HepG2 (cell line): ENCODE results near the gene RPLP2. TPM values are rescaled to one million over a fixed set of nuclear protein-coding genes. Genes with fewer than 3 reads are reported as not detected.
A peak's percentile ranks its signal among the peaks of the same experiment; 100 is the strongest.

Source experiments
- ATAC-seq: fragments of 200-7000 bp; cut with Tn5 transposase; 3 replicates; pipeline ENCODE4 v1.9.1; 2020; ENCODE audit warnings: mild to moderate bottlenecking, moderate library complexity
- BruUV-seq: library from RNA; stranded (reverse); fragments of 400-500 nt; replicated peaks from 2 replicates; lab custom pipeline; 2021; lab: Mats Ljungman, UMichigan
- CTCF ChIA-PET: fragments of 300-600 bp; formaldehyde crosslinking; extraction: SDS; loops from one replicate; lab custom pipeline; 2021; ENCODE audit warnings: low total read pairs, inconsistent platforms, low intra/inter-chr PET ratio; lab: Yijun Ruan, JAX
- POLR2A ChIA-PET: fragments of 350-600 bp; sonication (Branson Sonifier 250); formaldehyde crosslinking; loops from one replicate; lab custom pipeline; 2020; ENCODE audit warnings: antibody characterized with exemption, inconsistent platforms; lab: Yijun Ruan, JAX
- DNase-seq: peaks from one replicate; pipeline ENCODE4 v3.0.0-alpha.2; 2015; ENCODE audit warnings: low spot score
- FAIRE-seq: peaks from 3 replicates; lab custom pipeline; 2011; peaks lifted over from hg19 to GRCh38; lab: Jason Lieb, UNC
- H2AFZ ChIP-seq: one replicate; pipeline ENCODE4 v1.6.1; 2011; ENCODE audit warnings: low read length, inconsistent platforms
- H3K27ac ChIP-seq: fragments of 300-600 bp; 3 replicates; pipeline ENCODE4 v1.8.0; 2011; ENCODE audit warnings: mixed run types, mild to moderate bottlenecking, mixed read lengths, low read length, inconsistent platforms; ENCODE audit not compliant: insufficient read depth; ENCODE audit errors: extremely low read length
- H3K27me3 ChIP-seq, 2 experiments: fragments of 200-600 bp in 1 of 2; 2 replicates in 1 of 2; 3 replicates in 1 of 2; pipeline versions ENCODE4 v1.6.0 to v1.8.0; 2011; ENCODE audit warnings: low read length in 2 of 2, mild to moderate bottlenecking in 2 of 2, moderate library complexity in 2 of 2, inconsistent platforms in 1 of 2; ENCODE audit not compliant: insufficient read depth in 2 of 2, control insufficient read depth in 1 of 2
- H3K36me3 ChIP-seq, 2 experiments: fragments of 200-600 bp in 1 of 2; replicated peaks in 1 of 2; 2 replicates in 1 of 2; 3 replicates in 1 of 2; pipeline versions ENCODE4 v1.5.1 to v1.8.0; 2011; ENCODE audit warnings: low read length in 2 of 2, inconsistent platforms in 1 of 2; ENCODE audit not compliant: insufficient read depth in 2 of 2, control insufficient read depth in 1 of 2
- H3K4me1 ChIP-seq: 2 replicates; pipeline ENCODE4 v1.5.1; 2012; ENCODE audit warnings: low read length, inconsistent platforms; ENCODE audit not compliant: insufficient read depth
- H3K4me2 ChIP-seq: 2 replicates; pipeline ENCODE4 v1.6.0; 2011; ENCODE audit warnings: low read depth, low read length, inconsistent platforms
- H3K4me3 ChIP-seq, 3 experiments: fragments of 200-600 bp in 1 of 3; sonication (generic), shearing (Covaris generic) in 1 of 3; replicated peaks in 1 of 3; 2 replicates each; pipeline ENCODE4 v1.5.1; 2011 to 2016; ENCODE audit warnings: low read length in 3 of 3, inconsistent platforms in 2 of 3, low read depth in 2 of 3, mild to moderate bottlenecking in 2 of 3, control low read depth in 1 of 3, mixed read lengths in 1 of 3; ENCODE audit not compliant: insufficient read depth in 1 of 3
- H3K79me2 ChIP-seq: one replicate; pipeline ENCODE4 v1.6.1; 2011; ENCODE audit warnings: low read length, inconsistent platforms; ENCODE audit not compliant: insufficient read depth
- H3K9ac ChIP-seq: 2 replicates; pipeline ENCODE4 v1.6.0; 2011; ENCODE audit warnings: mild to moderate bottlenecking, low read depth, low read length, inconsistent platforms; ENCODE audit not compliant: insufficient read depth
- H3K9me3 ChIP-seq: 2 replicates; pipeline ENCODE4 v1.5.1; 2012; ENCODE audit warnings: mild to moderate bottlenecking, low read length
- H4K20me1 ChIP-seq: 2 replicates; pipeline ENCODE4 v1.6.0; 2011; ENCODE audit warnings: inconsistent platforms, mild to moderate bottlenecking, low read length, moderate library complexity; ENCODE audit not compliant: insufficient read depth
- CREB3 ChIP-seq: sonication (generic); formaldehyde crosslinking; IDR thresholded peaks from 2 replicates; pipeline ENCODE4 v1.5.0; 2020; ENCODE audit warnings: missing genetic modification reagents
- EED ChIP-seq: sonication (generic); formaldehyde crosslinking; IDR thresholded peaks from 2 replicates; pipeline ENCODE4 v1.5.0; 2020; ENCODE audit warnings: mild to moderate bottlenecking, missing genetic modification reagents
- FUBP1 ChIP-seq: sonication (generic); formaldehyde crosslinking; IDR thresholded peaks from 2 replicates; pipeline ENCODE4 v1.5.1; 2020; ENCODE audit warnings: missing genetic modification reagents, mild to moderate bottlenecking, borderline replicate concordance
- LBX2 ChIP-seq: sonication (generic); formaldehyde crosslinking; IDR thresholded peaks from 2 replicates; pipeline ENCODE4 v1.5.0; 2020; ENCODE audit warnings: missing genetic modification reagents, mild to moderate bottlenecking, borderline replicate concordance
- MYPOP ChIP-seq: sonication (generic); formaldehyde crosslinking; IDR thresholded peaks from 2 replicates; pipeline ENCODE4 v1.8.1; 2023; ENCODE audit warnings: mild to moderate bottlenecking, moderate library complexity, missing genetic modification reagents
- SATB2 ChIP-seq: sonication (generic); formaldehyde crosslinking; IDR thresholded peaks from 2 replicates; pipeline ENCODE4 v1.5.0; 2020; ENCODE audit warnings: missing genetic modification reagents
- ZBTB10 ChIP-seq: sonication (generic); formaldehyde crosslinking; IDR thresholded peaks from 2 replicates; pipeline ENCODE4 v1.4.0; 2020; ENCODE audit warnings: missing genetic modification reagents, borderline replicate concordance
- ZBTB39 ChIP-seq: sonication (generic); formaldehyde crosslinking; IDR thresholded peaks from 2 replicates; pipeline ENCODE4 v1.5.0; 2020; ENCODE audit warnings: missing genetic modification reagents
- ZFP1 ChIP-seq: IDR thresholded peaks from 2 replicates; pipeline ENCODE4 v1.6.1; 2016
- ZNF282 ChIP-seq: fragments of 450-650 bp; IDR thresholded peaks from 2 replicates; pipeline ENCODE4 v1.6.1; 2018; ENCODE audit not compliant: partially characterized antibody
- ZNF317 ChIP-seq: sonication (generic); formaldehyde crosslinking; IDR thresholded peaks from 2 replicates; pipeline ENCODE4 v1.5.0; 2020; ENCODE audit warnings: mild to moderate bottlenecking, missing genetic modification reagents
- WGBS: methylation state at CpG from one replicate; pipeline ENCODE4 v1.1.6; 2017; ENCODE audit warnings: low lambda C conversion rate; 5-methylcytosine and 5-hydroxymethylcytosine counted together
- in situ Hi-C: cut with HindIII; loops from 2 replicates; pipeline ENCODE4 v1.10.0; 2017; ENCODE audit warnings: low pct_unique_long_range_greater_than_20kb; ENCODE audit not compliant: extremely low pct_ligation_motif_present
- intact Hi-C: fragments of 100-400 bp; cut with micrococcal nuclease; formaldehyde crosslinking; loops from one replicate; pipeline ENCODE4 v1.10.0; 2022; ENCODE audit not compliant: unreplicated experiment
- polyA plus RNA-seq, 8 experiments: library from polyadenylated mRNA; depleted of rRNA in 3 of 8; stranded (reverse) in 7 of 8; unstranded in 1 of 8; fragments of >200 nt; fragmentation: Illumina TruSeq in 4 of 8; extraction: Trizol in 4 of 8; gene quantifications; 2 replicates each; pipeline versions ENCODE4 v1.2.1 to v1.2.3, GENCODE V29; 2011 to 2016; ENCODE audit warnings: low read depth in 4 of 8, missing spikeins in 1 of 8, mixed read lengths in 1 of 8; ENCODE audit not compliant: insufficient read depth in 1 of 8
- total RNA-seq, 5 experiments: library from RNA; depleted of rRNA; stranded (reverse); fragments of >200 nt; fragmentation: Illumina TruSeq; extraction: Trizol; gene quantifications; 2 replicates each; pipeline ENCODE4 v1.2.3, GENCODE V29; 2016; ENCODE audit warnings: low read depth in 1 of 5

Gene RPLP2
- total and polyA plus RNA-seq, 2 of the 13 experiments (the other 11 are each of a cell fraction or from before 2014, with no cell fraction given): 978 to 2,106 TPM

GRCh38 chr11:803770-804598 is 5.8 kb upstream of the RPLP2 start (continued):
- TF ChIP-seq EED (no peak), CREB3 (CRISPR knock-in tag) (no peak), ZNF282 (no peak), SATB2 (CRISPR knock-in tag) (no peak), ZFP1 (no peak), FUBP1 (CRISPR knock-in tag) (no peak)
- TF ChIP-seq, all 625 proteins: peak for 22

- 3% methylated on average over 6 of the region's 18 CpGs for WGBS
- FAIRE-seq: no peak
- 0 out of 2 replicates have a peak, but pooled peaks have one; percentile 50 for TF ChIP-seq ZBTB39 (CRISPR knock-in tag)
- TF ChIP-seq LBX2 (CRISPR knock-in tag): 0 out of 2 replicates have a peak, but pooled peaks have one; percentile 9
- 0 out of 2 replicates have a peak, but pooled peaks have one; percentile 53 for TF ChIP-seq MYPOP (CRISPR knock-in tag)
- TF ChIP-seq ZBTB10 (CRISPR knock-in tag): peak; percentile 54; the same call in 1 of the 2 replicates
- 0 out of 2 replicates have a peak, but pooled peaks have one; percentile 34 for TF ChIP-seq ZNF317 (CRISPR knock-in tag)
Measured at GRCh38 chr11:804599-804964, 5.2 kb upstream of the RPLP2 start.

More at GRCh38 chr11:804599-804964, 5.2 kb upstream of the RPLP2 start:
- Histone ChIP-seq H3K4me3 (peak overlapping the region; percentile 60 to 82 (median 80)), H3K79me2 (peaks cover 25% of the 10 kb centered on the region), H3K9ac (peak overlapping the region; percentile 79), H3K4me1 (peaks cover 36% of the 10 kb centered on the region), H2AFZ (no peak overlapping the region), H4K20me1 (no peaks in the 10 kb centered on the region), H3K36me3 (peaks cover 7 to 8% of the 10 kb centered on the region in 2 experiments; a peak in 3 of 5 replicates), H3K27ac (peak overlapping the region; percentile 19), H3K4me2 (peak overlapping the region; percentile 94), H3K27me3 (no peaks in the 10 kb centered on the region; a peak in 1 of 5 replicates), H3K9me3 (no peaks in the 10 kb centered on the region)
- in situ Hi-C loops: no loop called here
- BruUV-seq: no TSS peak
- POLR2A ChIA-PET: interaction anchor here (1.5 to 4.6 kb wide), 5 partner anchors 8 to 34 kb away, joined by 6 to 56 read pairs (median 7); partner anchors contain the start of gene PNPLA2
- CTCF ChIA-PET: no interaction called here
- ATAC-seq (no peak; the same call in 1 of the 3 replicates), DNase-seq (no peak)
- intact Hi-C loops: no loop called here
